H9 (cell line): Measurements from ENCODE around the gene OTP. TPM values are rescaled to one million over a fixed set of nuclear protein-coding genes. Genes with fewer than 3 reads are reported as not detected.

Experiments
- DNase-seq: peaks from one replicate; pipeline ENCODE4 v3.0.0-alpha.2; 2017
- H2AFZ ChIP-seq: one replicate; pipeline ENCODE4 v1.6.1; 2013; ENCODE audit warnings: mild to moderate bottlenecking, low read length, control low read depth, moderate library complexity
- H2AK5ac ChIP-seq: 2 replicates; pipeline ENCODE4 v1.6.1; 2013; ENCODE audit warnings: low read length, control low read depth, mixed read lengths; ENCODE audit not compliant: insufficient read length
- H2BK120ac ChIP-seq: one replicate; pipeline ENCODE4 v1.6.1; 2013; ENCODE audit warnings: low read depth, mild to moderate bottlenecking, low read length, control low read depth, inconsistent platforms; ENCODE audit not compliant: poor library complexity, severe bottlenecking
- H2BK12ac ChIP-seq: 2 replicates; pipeline ENCODE4 v1.6.1; 2013; ENCODE audit warnings: low read length, control low read depth, mixed read lengths, low read depth; ENCODE audit not compliant: insufficient read length
- H2BK15ac ChIP-seq: 2 replicates; pipeline ENCODE4 v1.6.1; 2013; ENCODE audit warnings: low read depth, low read length, control low read depth
- H2BK20ac ChIP-seq: one replicate; pipeline ENCODE4 v1.6.1; 2013; ENCODE audit warnings: low read depth, mild to moderate bottlenecking, low read length, control low read depth, inconsistent platforms; ENCODE audit not compliant: poor library complexity, severe bottlenecking
- H2BK5ac ChIP-seq: 2 replicates; pipeline ENCODE4 v1.6.1; 2013; ENCODE audit warnings: low read length, control low read depth, mixed read lengths; ENCODE audit not compliant: insufficient read length
- H3K14ac ChIP-seq: 2 replicates; pipeline ENCODE4 v1.6.1; 2013; ENCODE audit warnings: low read length, control low read depth; ENCODE audit not compliant: insufficient read depth
- H3K18ac ChIP-seq: 2 replicates; pipeline ENCODE4 v1.6.1; 2013; ENCODE audit warnings: low read depth, mild to moderate bottlenecking, mixed read lengths, low read length, control low read depth; ENCODE audit not compliant: insufficient read length
- H3K23ac ChIP-seq: 2 replicates; pipeline ENCODE4 v1.6.1; 2013; ENCODE audit warnings: low read length, control low read depth, mixed read lengths, low read depth; ENCODE audit not compliant: insufficient read length
- H3K23me2 ChIP-seq: 2 replicates; pipeline ENCODE4 v1.6.1; 2013; ENCODE audit warnings: low read depth, mild to moderate bottlenecking, mixed read lengths, low read length, control low read depth; ENCODE audit not compliant: insufficient read length, poor library complexity, severe bottlenecking
- H3K27ac ChIP-seq: 2 replicates; pipeline ENCODE4 v1.5.1; 2013; ENCODE audit warnings: low read length, control low read depth, mixed read lengths, low read depth; ENCODE audit not compliant: insufficient read length
- H3K27me3 ChIP-seq: 2 replicates; pipeline ENCODE4 v1.6.1; 2013; ENCODE audit warnings: low read length, control low read depth, inconsistent platforms; ENCODE audit not compliant: insufficient read depth
- H3K4ac ChIP-seq: 2 replicates; pipeline ENCODE4 v1.6.1; 2013; ENCODE audit warnings: low read depth, mild to moderate bottlenecking, control low read depth, inconsistent platforms, low read length, moderate library complexity
- H3K4me1 ChIP-seq: 2 replicates; pipeline ENCODE4 v1.6.1; 2013; ENCODE audit warnings: low read length, control low read depth, inconsistent platforms; ENCODE audit not compliant: insufficient read depth
- H3K4me2 ChIP-seq: 2 replicates; pipeline ENCODE4 v1.6.1; 2013; ENCODE audit warnings: low read length, control low read depth, mixed read lengths; ENCODE audit not compliant: insufficient read length, insufficient read depth
- H3K56ac ChIP-seq: 2 replicates; pipeline ENCODE4 v1.6.1; 2013; ENCODE audit warnings: low read depth, mild to moderate bottlenecking, mixed read lengths, low read length, control low read depth; ENCODE audit not compliant: insufficient read length
- H3K79me1 ChIP-seq: 2 replicates; pipeline ENCODE4 v1.6.1; 2013; ENCODE audit warnings: low read depth, mild to moderate bottlenecking, moderate library complexity, low read length, control low read depth, inconsistent platforms; ENCODE audit not compliant: insufficient read depth, poor library complexity, severe bottlenecking
- H3K79me2 ChIP-seq: 2 replicates; pipeline ENCODE4 v1.6.1; 2013; ENCODE audit warnings: low read length, control low read depth, inconsistent platforms; ENCODE audit not compliant: insufficient read depth
- H3K9ac ChIP-seq: 2 replicates; pipeline ENCODE4 v1.6.1; 2013; ENCODE audit warnings: low read length, control low read depth, mixed read lengths; ENCODE audit not compliant: insufficient read length; ENCODE audit errors: extremely low read depth
- H3K9me3 ChIP-seq: one replicate; pipeline ENCODE4 v1.6.1; 2013; ENCODE audit warnings: low read depth, low read length, inconsistent platforms; ENCODE audit not compliant: control insufficient read depth
- H3T11ph ChIP-seq: one replicate; pipeline ENCODE4 v1.6.1; 2013; ENCODE audit warnings: mild to moderate bottlenecking, low read length, control low read depth, inconsistent platforms
- H4K20me1 ChIP-seq: one replicate; pipeline ENCODE4 v1.6.1; 2013; ENCODE audit not compliant: control insufficient read depth, insufficient read length, insufficient read depth
- H4K5ac ChIP-seq: 2 replicates; pipeline ENCODE4 v1.6.1; 2013; ENCODE audit warnings: low read depth, mild to moderate bottlenecking, mixed read lengths, low read length, control low read depth; ENCODE audit not compliant: insufficient read length
- H4K8ac ChIP-seq: replicated peaks from 2 replicates; pipeline ENCODE4 v1.6.1; 2013; ENCODE audit warnings: low read length, control low read depth, mixed read lengths, low read depth; ENCODE audit not compliant: insufficient read length
- H4K91ac ChIP-seq: 2 replicates; pipeline ENCODE4 v1.6.1; 2013; ENCODE audit warnings: low read depth, mild to moderate bottlenecking, moderate library complexity, mixed read lengths, low read length, control low read depth; ENCODE audit not compliant: insufficient read length
- H3K27ac Mint-ChIP-seq, 3 experiments: 2 replicates in 2 of 3; 3 replicates in 1 of 3; pipeline ENCODE4 v1.8.0; 2020 to 2021; ENCODE audit warnings: mixed read lengths in 3 of 3, mild to moderate bottlenecking in 1 of 3, moderate library complexity in 1 of 3
- H3K27me3 Mint-ChIP-seq: 2 replicates; pipeline ENCODE4 v1.8.0; 2021; ENCODE audit warnings: low read depth, mild to moderate bottlenecking, moderate library complexity, mixed read lengths
- H3K36me3 Mint-ChIP-seq, 3 experiments: 2 replicates in 2 of 3; 3 replicates in 1 of 3; pipeline ENCODE4 v1.8.0; 2020 to 2021; ENCODE audit warnings: low read depth in 3 of 3, mixed read lengths in 3 of 3; ENCODE audit not compliant: insufficient read depth in 1 of 3
- H3K4me1 Mint-ChIP-seq, 2 experiments: 2 replicates each; pipeline ENCODE4 v1.8.0; 2020; ENCODE audit warnings: mixed read lengths in 2 of 2
- H3K4me3 Mint-ChIP-seq, 2 experiments: 2 replicates in 1 of 2; 3 replicates in 1 of 2; pipeline ENCODE4 v1.8.0; 2020 to 2021; ENCODE audit warnings: mild to moderate bottlenecking in 2 of 2, mixed read lengths in 2 of 2, moderate library complexity in 1 of 2
- H3K9me3 Mint-ChIP-seq, 2 experiments: 2 replicates in 1 of 2; 3 replicates in 1 of 2; pipeline ENCODE4 v1.8.0; 2020; ENCODE audit warnings: mild to moderate bottlenecking in 2 of 2, mixed read lengths in 2 of 2, moderate library complexity in 1 of 2
- CTCF ChIP-seq: fragments of 200-600 bp; sonication (generic); conservative IDR thresholded peaks from 3 replicates; pipeline ENCODE4 v1.8.0; 2021; ENCODE audit warnings: antibody characterized with exemption, mild to moderate bottlenecking
- WGBS: extraction: QIAGEN DNeasy Blood & Tissue Kit; methylation state at CpG from one replicate; pipeline ENCODE4 v1.1.7; 2013; ENCODE audit warnings: missing lambda C conversion rate, low lambda C conversion rate, mixed read lengths; ENCODE audit not compliant: insufficient read length; ENCODE audit errors: extremely low coverage; 5-methylcytosine and 5-hydroxymethylcytosine counted together
- total RNA-seq: library from RNA; stranded (reverse); gene quantifications from 2 replicates; pipeline ENCODE4 v1.2.1, GENCODE V29; 2021

The OTP gene
- total RNA-seq, 1 experiment from 2014 or later, result not detected

GRCh38 chr5:77635067-77635916 lies 3.2 kb downstream of the OTP start:
- no peak for TF ChIP-seq CTCF
- Histone ChIP-seq H4K8ac (no peak overlapping the region), H3T11ph (no peak overlapping the region), H2BK5ac (no peak overlapping the region), H3K23ac (no peak overlapping the region), H3K4me2 (no peak overlapping the region), H4K5ac (no peak overlapping the region), H3K4ac (no peak overlapping the region), H3K14ac (no peak overlapping the region), H4K91ac (no peak overlapping the region), H3K79me1 (no peaks in the 10 kb centered on the region), H3K23me2 (peaks cover 10% of the 10 kb centered on the region), H3K18ac (no peak overlapping the region), H3K27ac (no peak overlapping the region), H3K27me3 (peaks cover 85% of the 10 kb centered on the region), H3K4me1 (no peaks in the 10 kb centered on the region; the same call in 1 of the 2 replicates), H3K79me2 (no peaks in the 10 kb centered on the region), H3K56ac (no peak overlapping the region), H4K20me1 (no peaks in the 10 kb centered on the region), H3K9me3 (no peaks in the 10 kb centered on the region), H2BK15ac (no peak overlapping the region), H2BK12ac (no peak overlapping the region), H2BK120ac (no peak overlapping the region), H2AK5ac (no peak overlapping the region), H3K9ac (no peak overlapping the region), H2BK20ac (no peak overlapping the region), H2AFZ (no peak overlapping the region)
- Mint-ChIP-seq H3K4me3 (no peak overlapping the region), H3K9me3 (peaks cover 2 to 28% of the 10 kb centered on the region in 2 experiments; a peak in 3 of 5 replicates), H3K27me3 (peaks cover 100% of the 10 kb centered on the region), H3K27ac (no peak overlapping the region), H3K36me3 (peaks cover 0 to 1% (median 0%) of the 10 kb centered on the region in 3 experiments; a peak in 1 of 7 replicates), H3K4me1 (peaks cover 14 to 49% of the 10 kb centered on the region in 2 experiments)
- no CpG with 5 or more reads among the region's 11 CpGs for WGBS
- no peak for DNase-seq
